Activated CD4-positive, alpha-beta memory T cell treated with anti-CD3 and anti-CD28 coated beads, Interleukin-2, amount 10 ng/mL, durations not matched to agents 7 days and 5 days (primary cell): Measurements from ENCODE around the gene RNU1-2. TPM values are rescaled to one million over a fixed set of nuclear protein-coding genes. Genes with fewer than 3 reads are reported as not detected.
"Not testable (repeated sequence)": the region's sequence is repeated elsewhere in the genome, so short reads cannot be mapped to it uniquely, and the experiment has no call there.

Experiments used
- CTCF ChIA-PET: fragments of 350-600 bp; sonication (Branson Sonifier 250); formaldehyde crosslinking; loops from one replicate; lab custom pipeline; 2021; ENCODE audit warnings: antibody characterized with exemption, inconsistent platforms; lab: Charles Lee
- POLR2A ChIA-PET: fragments of 350-600 bp; sonication (Branson Sonifier 250); formaldehyde crosslinking; loops from one replicate; lab custom pipeline; 2021; ENCODE audit warnings: antibody characterized with exemption; lab: Charles Lee
- DNase-seq: peaks from one replicate; pipeline ENCODE4 v3.0.0-alpha.2; 2020
- H3K27ac Mint-ChIP-seq: one replicate; pipeline ENCODE4 v1.8.0; 2021; ENCODE audit warnings: mild to moderate bottlenecking, mixed read lengths
- H3K27me3 Mint-ChIP-seq: one replicate; pipeline ENCODE4 v1.8.0; 2021; ENCODE audit warnings: mixed read lengths
- H3K36me3 Mint-ChIP-seq: one replicate; pipeline ENCODE4 v1.8.0; 2021; ENCODE audit warnings: low read depth, mixed read lengths
- H3K4me1 Mint-ChIP-seq: one replicate; pipeline ENCODE4 v1.8.0; 2021; ENCODE audit warnings: mixed read lengths
- H3K4me3 Mint-ChIP-seq: one replicate; pipeline ENCODE4 v1.8.0; 2021; ENCODE audit warnings: mild to moderate bottlenecking, mixed read lengths
- H3K9me3 Mint-ChIP-seq: one replicate; pipeline ENCODE4 v1.8.0; 2021; ENCODE audit warnings: mixed read lengths
- total RNA-seq, 2 experiments: library from RNA; stranded (reverse); gene quantifications; one replicate each; pipeline ENCODE4 v1.2.3, GENCODE V29; 2021

RNU1-2 gene
- total RNA-seq, 2 experiments from 2014 or later, result 1,570 to 1,691 TPM

GRCh38 chr1:16905868-16906702 is 10.3 kb downstream of the RNU1-2 start:
- peaks cover 4% of the 10 kb centered on the region for H3K9me3 Mint-ChIP-seq
- no peak overlapping the region for H3K4me3 Mint-ChIP-seq
- peaks cover 4% of the 10 kb centered on the region for H3K36me3 Mint-ChIP-seq
- H3K27me3 Mint-ChIP-seq, result peaks cover 8% of the 10 kb centered on the region
- peaks cover 24% of the 10 kb centered on the region for H3K4me1 Mint-ChIP-seq
- no peak overlapping the region for H3K27ac Mint-ChIP-seq
- ChIA-PET POLR2A (interaction anchor here (0.6 to 4.9 kb wide), 20 partner anchors 8 to 459 kb away, joined by 3 to 75 read pairs (median 6); partner anchors contain the start of genes CROCC, NBPF1, RNU1-1 and RNU1-2), CTCF (interaction anchor here (1.0 kb wide), 1 partner anchor 54 kb away, joined by 3 read pairs; no protein-coding TSS in a partner anchor)
- DNase-seq, result no peak

DNA sequence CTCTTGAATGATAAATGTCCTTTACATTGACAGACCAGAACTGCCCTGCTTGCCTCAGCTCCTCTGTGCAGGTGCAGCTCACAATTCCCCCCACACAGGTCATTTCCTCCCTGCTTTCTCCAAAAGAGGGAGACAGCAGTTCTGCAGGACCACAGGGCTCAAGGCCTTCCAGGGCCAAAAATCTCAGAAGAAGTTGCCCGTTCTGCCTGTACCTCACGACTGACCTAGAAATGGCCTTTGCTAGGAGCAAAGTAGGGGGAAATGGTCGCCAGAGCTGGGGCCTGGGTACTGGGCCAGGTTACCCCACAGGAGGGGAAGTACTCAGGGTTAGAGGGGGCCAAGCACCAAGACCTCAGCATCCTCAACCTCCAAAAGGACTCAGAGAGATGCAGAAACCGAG is 11.1 kb downstream of the RNU1-2 start:
- Mint-ChIP-seq H3K36me3 (peaks cover 4% of the 10 kb centered on the region), H3K27me3 (peaks cover 12% of the 10 kb centered on the region), H3K27ac (no peak overlapping the region), H3K4me1 (peaks cover 19% of the 10 kb centered on the region), H3K4me3 (no peak overlapping the region), H3K9me3 (peaks cover 4% of the 10 kb centered on the region)
- POLR2A ChIA-PET, result interaction anchor here (3.0 to 4.9 kb wide), 3 partner anchors 10 to 394 kb away, joined by 47 to 75 read pairs (median 63); partner anchors contain the start of genes RNU1-1 and RNU1-2
- CTCF ChIA-PET, result no interaction called here
- no peak for DNase-seq

GRCh38 chr1:16907870-16908758 is 12.3 kb downstream of the RNU1-2 start:
- DNase-seq, result no peak
- POLR2A ChIA-PET, result interaction anchor here (4.0 kb wide), 1 partner anchor 11 kb away, joined by 63 read pairs; the partner anchor contains the start of gene RNU1-2
- H3K9me3 Mint-ChIP-seq, result peaks cover 4% of the 10 kb centered on the region
- H3K27me3 Mint-ChIP-seq, result peaks cover 14% of the 10 kb centered on the region
- CTCF ChIA-PET, result no interaction called here
- H3K27ac Mint-ChIP-seq, result no peak overlapping the region
- no peak overlapping the region for H3K4me3 Mint-ChIP-seq
- H3K4me1 Mint-ChIP-seq, result peaks cover 18% of the 10 kb centered on the region
- peaks cover 4% of the 10 kb centered on the region for H3K36me3 Mint-ChIP-seq

GRCh38 chr1:16911851-16912721 is 16.3 kb downstream of the RNU1-2 start:
- Mint-ChIP-seq H3K4me1 (peaks cover 26% of the 10 kb centered on the region), H3K27me3 (peaks cover 28% of the 10 kb centered on the region)
- H3K9me3 Mint-ChIP-seq, H3K4me3 Mint-ChIP-seq, DNase-seq, CTCF ChIA-PET, H3K36me3 Mint-ChIP-seq, H3K27ac Mint-ChIP-seq: not testable (repeated sequence)
- POLR2A ChIA-PET, result interaction anchor here (3.9 kb wide), 1 partner anchor 7 kb away, joined by 37 read pairs; no protein-coding TSS in a partner anchor

DNA sequence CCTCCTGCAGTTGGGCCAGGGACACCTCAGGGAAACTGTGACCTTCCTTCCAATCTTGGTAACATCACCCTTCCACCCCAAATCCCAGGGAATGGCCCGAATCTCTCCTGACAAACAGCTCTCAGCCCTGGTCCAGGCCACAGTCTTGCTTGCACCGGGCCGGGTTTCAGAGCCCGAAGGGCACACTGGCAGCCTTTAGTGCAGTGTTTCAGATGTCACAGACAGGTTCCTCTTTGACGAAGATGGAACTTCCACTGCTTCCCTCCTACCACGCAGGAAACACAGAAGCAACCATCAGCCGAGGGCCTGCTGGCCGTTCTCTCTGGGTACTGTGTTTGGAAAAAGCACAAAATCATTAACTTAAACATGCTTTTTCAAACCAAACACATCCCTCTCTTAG is 17.0 kb downstream of the RNU1-2 start:
- CTCF ChIA-PET, result not testable (repeated sequence)
- POLR2A ChIA-PET, result interaction anchor here (3.9 kb wide), 1 partner anchor 8 kb away, joined by 37 read pairs; no protein-coding TSS in a partner anchor
- H3K4me3 Mint-ChIP-seq, result peak overlapping the region; percentile 71

GRCh38 chr1:16913181-16913832 is 17.5 kb downstream of the RNU1-2 start:
- DNase-seq, result no peak
- peak overlapping the region; percentile 71 for H3K4me3 Mint-ChIP-seq
- CTCF ChIA-PET, result no interaction called here
- peaks cover 22% of the 10 kb centered on the region for H3K4me1 Mint-ChIP-seq
- no peaks in the 10 kb centered on the region for H3K9me3 Mint-ChIP-seq
- peaks cover 28% of the 10 kb centered on the region for H3K27me3 Mint-ChIP-seq
- no peak overlapping the region for H3K27ac Mint-ChIP-seq
- no peaks in the 10 kb centered on the region for H3K36me3 Mint-ChIP-seq
- POLR2A ChIA-PET, result interaction anchor here (3.9 kb wide), 1 partner anchor 8 kb away, joined by 37 read pairs; no protein-coding TSS in a partner anchor

More for the DNA sequence above, 17.0 kb downstream of the RNU1-2 start:
- Mint-ChIP-seq H3K4me1 (peaks cover 23% of the 10 kb centered on the region), H3K27me3 (peaks cover 28% of the 10 kb centered on the region)
- not testable (repeated sequence) for H3K9me3 Mint-ChIP-seq, H3K36me3 Mint-ChIP-seq, H3K27ac Mint-ChIP-seq, DNase-seq

DNA sequence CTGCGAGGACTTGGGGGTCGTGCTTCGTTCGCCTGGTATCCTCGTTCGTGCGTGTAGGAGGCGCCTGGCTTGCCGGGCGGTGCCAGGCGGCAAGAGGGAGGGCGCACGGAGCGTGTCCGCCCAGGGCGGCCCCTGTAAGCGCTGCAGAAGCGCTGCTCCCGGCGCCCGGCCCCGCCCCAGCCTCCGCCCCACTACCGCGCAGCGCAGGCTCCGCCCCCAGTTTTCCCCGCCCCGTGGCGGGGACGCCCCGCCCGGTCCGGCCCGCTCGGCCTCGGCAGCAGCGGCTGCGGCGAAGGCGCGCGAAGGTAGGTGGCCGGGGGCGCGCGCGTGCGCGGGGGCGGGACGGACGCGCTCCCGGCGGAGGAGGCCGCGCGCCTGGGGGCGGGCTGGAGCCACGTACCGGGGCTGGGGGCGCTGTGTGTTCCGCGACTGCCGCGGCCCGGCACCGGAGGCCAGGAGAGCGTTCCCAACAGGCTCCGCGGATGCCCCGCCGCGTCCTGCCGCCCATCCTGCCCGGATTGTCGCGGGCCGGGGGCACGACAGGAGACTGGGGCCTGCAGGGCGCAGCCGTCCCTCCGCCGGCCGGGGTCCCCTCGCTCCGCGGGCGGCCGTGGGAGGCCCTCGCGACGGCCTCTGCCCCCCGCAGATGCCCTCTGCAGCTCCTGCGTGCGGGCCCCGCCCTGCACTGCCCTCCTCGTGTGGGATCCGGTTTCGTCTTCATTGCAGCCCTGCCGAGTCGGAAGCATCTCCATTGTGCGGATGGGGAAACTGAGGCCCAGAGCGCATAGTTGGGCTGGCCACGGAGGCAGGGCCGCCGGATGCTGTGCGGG is 18.3 kb downstream of the RNU1-2 start:
- CTCF ChIA-PET, result interaction anchor here (0.6 kb wide), 1 partner anchor 49 kb away, joined by 4 read pairs; no protein-coding TSS in a partner anchor

GRCh38 chr1:16914928-16915626 is 19.3 kb downstream of the RNU1-2 start:
- ChIA-PET CTCF (interaction anchor here (0.7 to 1.0 kb wide), 2 partner anchors 45 to 105 kb away, joined by 3 to 4 read pairs; no protein-coding TSS in a partner anchor), POLR2A (interaction anchor here (0.6 to 3.9 kb wide), 2 partner anchors 10 to 19 kb away, joined by 3 to 37 read pairs; no protein-coding TSS in a partner anchor)
- DNase-seq, H3K9me3 Mint-ChIP-seq, H3K36me3 Mint-ChIP-seq: not testable (repeated sequence)
- peak overlapping the region; percentile 32 for H3K27ac Mint-ChIP-seq
- H3K4me3 Mint-ChIP-seq, result peak overlapping the region; percentile 81
- H3K4me1 Mint-ChIP-seq, result peaks cover 20% of the 10 kb centered on the region
- peaks cover 23% of the 10 kb centered on the region for H3K27me3 Mint-ChIP-seq

More for the DNA sequence above, 18.3 kb downstream of the RNU1-2 start:
- peak overlapping the region; percentile 81 for H3K4me3 Mint-ChIP-seq
- DNase-seq, result peak; percentile 92
- H3K36me3 Mint-ChIP-seq, result no peaks in the 10 kb centered on the region
- H3K9me3 Mint-ChIP-seq, result no peaks in the 10 kb centered on the region
- POLR2A ChIA-PET, result interaction anchor here (0.6 to 3.9 kb wide), 2 partner anchors 9 to 1080 kb away, joined by 3 to 37 read pairs; no protein-coding TSS in a partner anchor
- H3K27me3 Mint-ChIP-seq, result peaks cover 25% of the 10 kb centered on the region
- no peak overlapping the region for H3K27ac Mint-ChIP-seq
- H3K4me1 Mint-ChIP-seq, result peaks cover 22% of the 10 kb centered on the region

DNA sequence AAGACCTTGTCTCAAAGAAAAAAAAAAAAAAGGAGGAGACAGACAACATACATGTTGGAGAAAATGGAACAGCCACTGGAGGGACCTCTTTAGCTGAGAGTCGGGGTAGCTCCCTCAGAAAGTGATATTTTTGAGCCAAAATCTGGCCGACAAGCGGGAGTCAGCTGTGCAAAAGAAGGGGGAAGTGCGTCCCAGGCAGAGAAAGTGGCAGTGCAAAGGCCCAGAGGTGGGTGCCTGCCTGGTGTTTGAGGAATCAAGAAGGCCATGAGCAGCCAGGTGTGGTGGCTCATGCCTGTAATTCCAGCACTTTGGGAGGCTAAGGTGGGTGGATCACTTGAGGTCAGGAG is 19.8 kb downstream of the RNU1-2 start:
- Mint-ChIP-seq H3K4me1 (peaks cover 20% of the 10 kb centered on the region), H3K27me3 (peaks cover 23% of the 10 kb centered on the region), H3K36me3 (no peaks in the 10 kb centered on the region), H3K27ac (no peak overlapping the region), H3K4me3 (peak overlapping the region; percentile 81), H3K9me3 (no peaks in the 10 kb centered on the region)
- POLR2A ChIA-PET, result interaction anchor here (0.6 to 3.9 kb wide), 2 partner anchors 11 to 19 kb away, joined by 3 to 37 read pairs; no protein-coding TSS in a partner anchor
- DNase-seq, result no peak
- CTCF ChIA-PET, result interaction anchor here (0.7 to 1.0 kb wide), 2 partner anchors 45 to 105 kb away, joined by 3 to 4 read pairs; no protein-coding TSS in a partner anchor
